DMS 273 (cell line): ENCODE data around the gene TMPRSS3.

Experiments
- DNase-seq: peaks from one replicate; lab custom pipeline; 2025; ENCODE audit not compliant: unreplicated experiment; lab: John Stamatoyannopoulos, UW

The TMPRSS3 gene

GRCh38 chr21:42374864-42375499, 20.9 kb downstream of the TMPRSS3 start:
- peak; percentile 14 for DNase-seq

- no peak for DNase-seq
These were observed 21.4 kb downstream of the TMPRSS3 start for GRCh38 chr21:42374457-42374856.

- DNase-seq = no peak
These were observed 21.9 kb downstream of the TMPRSS3 start for GRCh38 chr21:42373908-42374455.

GRCh38 chr21:42373196-42373907, 22.5 kb downstream of the TMPRSS3 start:
- DNase-seq = no peak

GRCh38 chr21:42370894-42371654, 24.8 kb downstream of the TMPRSS3 start:
- DNase-seq = no peak

GRCh38 chr21:42369821-42370220, 26.0 kb downstream of the TMPRSS3 start:
- DNase-seq = no peak

- DNase-seq = peak; percentile 24
These were observed 28.3 kb downstream of the TMPRSS3 start for GRCh38 chr21:42367367-42368165.

GRCh38 chr21:42366292-42367010, 29.4 kb downstream of the TMPRSS3 start, which contains the start of gene TFF1:
TFF1 (minus strand) TSS chr21:42366535; CDS start chr21:42366495, 40 bp downstream.
- no peak for DNase-seq

GRCh38 chr21:42365770-42366169, 30.1 kb downstream of the TMPRSS3 start:
- no peak for DNase-seq

GRCh38 chr21:42364304-42364865, 31.5 kb downstream of the TMPRSS3 start:
- DNase-seq = peak; percentile 23

GRCh38 chr21:42363312-42363711, 32.5 kb downstream of the TMPRSS3 start:
- no peak for DNase-seq

GRCh38 chr21:42362700-42363099, 33.2 kb downstream of the TMPRSS3 start:
- DNase-seq = no peak

- DNase-seq = no peak
These were observed 33.7 kb downstream of the TMPRSS3 start for GRCh38 chr21:42362198-42362597.

GRCh38 chr21:42361286-42361685, 34.6 kb downstream of the TMPRSS3 start:
- peak; percentile 92 for DNase-seq

- DNase-seq = peak; percentile 38
These were observed 35.5 kb downstream of the TMPRSS3 start for GRCh38 chr21:42360317-42360716.

- no peak for DNase-seq
These were observed 36.9 kb downstream of the TMPRSS3 start for GRCh38 chr21:42358937-42359336.

- DNase-seq = no peak
These were observed 37.6 kb downstream of the TMPRSS3 start for GRCh38 chr21:42358261-42358660.

GRCh38 chr21:42357307-42357706, 38.5 kb downstream of the TMPRSS3 start:
- DNase-seq = no peak

GRCh38 chr21:42356650-42357049, 39.2 kb downstream of the TMPRSS3 start:
- DNase-seq = no peak

GRCh38 chr21:42356046-42356445, 39.8 kb downstream of the TMPRSS3 start:
- no peak for DNase-seq
